Body of pancreas (tissue), 4 donors: ENCODE measurements around the gene CPLX3.

ENCODE experiments used
- POLR2A ChIP-seq, 3 donors: fragments of 450-650 bp; IDR thresholded peaks; one replicate each; pipeline ENCODE4 v1.6.1; 2016; ENCODE audit warnings: antibody characterized with exemption in 3 of 3, mild to moderate bottlenecking in 2 of 3
- TF ChIP-seq, protein P1 (sequence below), 7 experiments: fragments of 450-650 bp in 4 of 7; fragments of 200-600 bp in 3 of 7; sonication (generic) in 3 of 7; IDR thresholded peaks; one replicate each; pipeline ENCODE4 v1.5.1; 2016 to 2019; ENCODE audit warnings: antibody characterized with exemption in 7 of 7

DNA sequence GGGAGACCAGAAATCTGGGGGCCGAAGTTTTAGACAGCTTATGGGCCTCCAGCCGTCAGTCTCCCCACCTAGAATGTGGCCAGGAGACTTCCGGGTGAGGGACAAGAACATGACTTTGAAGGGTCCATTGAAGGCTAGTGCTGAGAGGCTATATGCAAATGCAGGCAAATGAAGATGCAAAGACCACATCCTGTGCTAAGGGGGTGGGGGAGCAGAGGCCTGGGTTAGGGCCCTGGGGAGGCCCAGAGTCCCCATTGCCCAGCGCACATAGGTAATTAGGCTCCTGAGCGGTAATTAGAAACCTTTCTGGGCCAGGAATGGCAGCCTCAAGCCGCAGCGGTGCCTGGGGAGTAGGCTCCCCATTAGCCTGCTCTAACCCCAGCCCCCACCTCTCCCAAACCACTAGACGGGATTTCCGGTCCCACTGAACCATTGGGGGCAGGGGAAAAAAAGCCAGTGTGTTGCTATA lies 37.7 kb upstream of the CPLX3 start:
- TF ChIP-seq, protein P1, sequence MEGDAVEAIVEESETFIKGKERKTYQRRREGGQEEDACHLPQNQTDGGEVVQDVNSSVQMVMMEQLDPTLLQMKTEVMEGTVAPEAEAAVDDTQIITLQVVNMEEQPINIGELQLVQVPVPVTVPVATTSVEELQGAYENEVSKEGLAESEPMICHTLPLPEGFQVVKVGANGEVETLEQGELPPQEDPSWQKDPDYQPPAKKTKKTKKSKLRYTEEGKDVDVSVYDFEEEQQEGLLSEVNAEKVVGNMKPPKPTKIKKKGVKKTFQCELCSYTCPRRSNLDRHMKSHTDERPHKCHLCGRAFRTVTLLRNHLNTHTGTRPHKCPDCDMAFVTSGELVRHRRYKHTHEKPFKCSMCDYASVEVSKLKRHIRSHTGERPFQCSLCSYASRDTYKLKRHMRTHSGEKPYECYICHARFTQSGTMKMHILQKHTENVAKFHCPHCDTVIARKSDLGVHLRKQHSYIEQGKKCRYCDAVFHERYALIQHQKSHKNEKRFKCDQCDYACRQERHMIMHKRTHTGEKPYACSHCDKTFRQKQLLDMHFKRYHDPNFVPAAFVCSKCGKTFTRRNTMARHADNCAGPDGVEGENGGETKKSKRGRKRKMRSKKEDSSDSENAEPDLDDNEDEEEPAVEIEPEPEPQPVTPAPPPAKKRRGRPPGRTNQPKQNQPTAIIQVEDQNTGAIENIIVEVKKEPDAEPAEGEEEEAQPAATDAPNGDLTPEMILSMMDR (IDR thresholded peaks at IDR 0.05), result no peak
- no peak for TF ChIP-seq POLR2A (IDR thresholded peaks at IDR 0.05)
